Measurements from ENCODE around the gene DZIP1.

GRCh38 chr13:95615539-95615938, 29.0 kb downstream of the DZIP1 start:
- TF ChIP-seq REST (IDR thresholded peaks at IDR 0.05; ENCODE audit: low read depth) (no peak), RAD21 (IDR thresholded peaks at IDR 0.05; ENCODE audit: low read depth) (no peak), EP300 (IDR thresholded peaks at IDR 0.05; ENCODE audit: borderline replicate concordance) (no peak), MAX (IDR thresholded peaks at IDR 0.05) (no peak), CREB1 (IDR thresholded peaks at IDR 0.05; ENCODE audit: low read depth) (no peak), FOXM1 (IDR thresholded peaks at IDR 0.05; ENCODE audit: borderline replicate concordance, low read depth) (no peak)
